Mesenchymal stem cell (in vitro differentiated cells and primary cell): ENCODE results near the gene TMEM175.

ENCODE experiments used
- DNase-seq: peaks from one replicate; pipeline ENCODE4 v3.0.0-alpha.2; 2013
- H2AFZ ChIP-seq: one replicate; pipeline ENCODE4 v1.6.1; 2013; ENCODE audit warnings: low read depth, mild to moderate bottlenecking, control low read depth, inconsistent platforms, low read length, moderate library complexity
- H2AK5ac ChIP-seq: 2 replicates; pipeline ENCODE4 v1.6.1; 2013; ENCODE audit warnings: low read length, moderate library complexity, mild to moderate bottlenecking, inconsistent platforms; ENCODE audit not compliant: severe bottlenecking
- H2BK120ac ChIP-seq: one replicate; pipeline ENCODE4 v1.6.1; 2013; ENCODE audit warnings: low read depth, mild to moderate bottlenecking, inconsistent platforms, low read length, moderate library complexity
- H2BK12ac ChIP-seq, 2 experiments: one replicate each; pipeline ENCODE4 v1.6.1; 2013; ENCODE audit warnings: inconsistent platforms in 2 of 2, low read length in 2 of 2, mild to moderate bottlenecking in 2 of 2, moderate library complexity in 2 of 2, control low read depth in 1 of 2
- H2BK15ac ChIP-seq: one replicate; pipeline ENCODE4 v1.6.1; 2013; ENCODE audit warnings: mild to moderate bottlenecking, low read depth, inconsistent platforms; ENCODE audit not compliant: poor library complexity, severe bottlenecking
- H2BK5ac ChIP-seq: 2 replicates; pipeline ENCODE4 v1.6.1; 2013; ENCODE audit warnings: low read depth, mild to moderate bottlenecking, low read length, control low read depth, inconsistent platforms; ENCODE audit not compliant: poor library complexity, severe bottlenecking
- H3K14ac ChIP-seq, 2 experiments: one replicate each; pipeline ENCODE4 v1.6.1; 2013; ENCODE audit warnings: inconsistent platforms in 2 of 2, low read length in 2 of 2, control low read depth in 1 of 2, mild to moderate bottlenecking in 1 of 2, moderate library complexity in 1 of 2
- H3K18ac ChIP-seq, 2 experiments: one replicate each; pipeline ENCODE4 v1.6.1; 2013; ENCODE audit warnings: inconsistent platforms in 2 of 2, low read length in 2 of 2, control low read depth in 1 of 2, low read depth in 1 of 2, mild to moderate bottlenecking in 1 of 2
- H3K23ac ChIP-seq, 2 experiments: one replicate each; pipeline ENCODE4 v1.6.1; 2013; ENCODE audit warnings: inconsistent platforms in 2 of 2, low read length in 2 of 2, mild to moderate bottlenecking in 2 of 2, moderate library complexity in 2 of 2, control low read depth in 1 of 2
- H3K27ac ChIP-seq: 2 replicates; pipeline ENCODE4 v1.5.1; 2013; ENCODE audit warnings: mild to moderate bottlenecking, moderate library complexity, low read length, control low read depth, inconsistent platforms; ENCODE audit not compliant: poor library complexity, severe bottlenecking
- H3K27me3 ChIP-seq, 2 experiments: 2 replicates each; pipeline versions ENCODE4 v1.6.1 to v1.7.0; 2013; ENCODE audit warnings: low read length in 2 of 2, mild to moderate bottlenecking in 2 of 2, moderate library complexity in 2 of 2, control low read depth in 1 of 2, inconsistent platforms in 1 of 2; ENCODE audit not compliant: control insufficient read depth in 1 of 2, insufficient read depth in 1 of 2
- H3K36me3 ChIP-seq, 2 experiments: 2 replicates each; pipeline versions ENCODE4 v1.6.1 to v1.7.0; 2013; ENCODE audit warnings: low read length in 2 of 2, control low read depth in 1 of 2, inconsistent platforms in 1 of 2, low read depth in 1 of 2, mild to moderate bottlenecking in 1 of 2; ENCODE audit not compliant: insufficient read depth in 2 of 2, control insufficient read depth in 1 of 2
- H3K4ac ChIP-seq, 2 experiments: one replicate each; pipeline ENCODE4 v1.6.1; 2013; ENCODE audit warnings: inconsistent platforms in 2 of 2, low read length in 2 of 2, mild to moderate bottlenecking in 2 of 2, moderate library complexity in 2 of 2, control low read depth in 1 of 2, low read depth in 1 of 2
- H3K4me1 ChIP-seq: 2 replicates; pipeline ENCODE4 v1.6.1; 2013; ENCODE audit warnings: low read depth, low read length, control low read depth; ENCODE audit not compliant: control insufficient read depth, insufficient read depth
- H3K4me2 ChIP-seq: 2 replicates; pipeline ENCODE4 v1.6.1; 2013; ENCODE audit warnings: low read length, mild to moderate bottlenecking, inconsistent platforms; ENCODE audit not compliant: poor library complexity, severe bottlenecking
- H3K4me3 ChIP-seq, 2 experiments: 2 replicates each; pipeline versions ENCODE4 v1.5.1 to v1.7.0; 2013; ENCODE audit warnings: low read length in 2 of 2, mild to moderate bottlenecking in 2 of 2, control low read depth in 1 of 2, low read depth in 1 of 2; ENCODE audit not compliant: insufficient read depth in 1 of 2
- H3K79me1 ChIP-seq: replicated peaks from 2 replicates; pipeline ENCODE4 v1.6.1; 2013; ENCODE audit warnings: mild to moderate bottlenecking, control low read depth, low read length, inconsistent platforms; ENCODE audit not compliant: poor library complexity, severe bottlenecking
- H3K9ac ChIP-seq: 2 replicates; pipeline ENCODE4 v1.7.0; 2013; ENCODE audit warnings: mild to moderate bottlenecking, low read length, moderate library complexity
- H3K9me3 ChIP-seq: 2 replicates; pipeline ENCODE4 v1.7.0; 2013; ENCODE audit warnings: mild to moderate bottlenecking, low read length; ENCODE audit not compliant: control insufficient read depth
- H4K8ac ChIP-seq: one replicate; pipeline ENCODE4 v1.6.1; 2013; ENCODE audit warnings: inconsistent platforms, mild to moderate bottlenecking, low read length, moderate library complexity
- H4K91ac ChIP-seq: one replicate; pipeline ENCODE4 v1.6.1; 2013; ENCODE audit warnings: mild to moderate bottlenecking, low read length, inconsistent platforms
- WGBS: methylation state at CpG from one replicate; pipeline ENCODE4 v1.1.7; 2013; ENCODE audit warnings: mixed read lengths; 5-methylcytosine and 5-hydroxymethylcytosine counted together

The TMEM175 gene

GRCh38 chr4:896216-896615 lies 36.0 kb upstream of the TMEM175 start:
- H3K9ac ChIP-seq, result no peak overlapping the region
- no peak overlapping the region for H2BK12ac ChIP-seq
- peaks cover 50 to 91% of the 10 kb centered on the region in 2 experiments for H3K36me3 ChIP-seq
- no peak overlapping the region for H3K18ac ChIP-seq
- H3K4me3 ChIP-seq, result no peak overlapping the region
- H3K4me1 ChIP-seq, result peaks cover 6% of the 10 kb centered on the region
- no peak overlapping the region for H3K27ac ChIP-seq
- no peak overlapping the region for H2BK120ac ChIP-seq
- WGBS, result 97% methylated on average over 8 of the region's 13 CpGs
- no peak overlapping the region for H2AK5ac ChIP-seq
- H3K23ac ChIP-seq, result no peak overlapping the region
- no peak overlapping the region for H3K4me2 ChIP-seq
- no peaks in the 10 kb centered on the region for H3K9me3 ChIP-seq
- H3K79me1 ChIP-seq, result peaks cover 66% of the 10 kb centered on the region
- H4K8ac ChIP-seq, result no peak overlapping the region
- DNase-seq, result no peak
- no peak overlapping the region for H2AFZ ChIP-seq
- H4K91ac ChIP-seq, result no peak overlapping the region
- no peak overlapping the region for H2BK5ac ChIP-seq
- H3K14ac ChIP-seq, result no peak overlapping the region
- H3K27me3 ChIP-seq, result no peaks in the 10 kb centered on the region
- H3K4ac ChIP-seq, result no peak overlapping the region
- no peak overlapping the region for H2BK15ac ChIP-seq

- Histone ChIP-seq H3K4me1 (peaks cover 9% of the 10 kb centered on the region), H3K9ac (no peak overlapping the region), H4K8ac (no peak overlapping the region), H4K91ac (no peak overlapping the region), H2BK5ac (no peak overlapping the region), H3K27me3 (no peaks in the 10 kb centered on the region), H3K4me2 (no peak overlapping the region), H3K23ac (no peak overlapping the region), H3K18ac (no peak overlapping the region), H2AK5ac (no peak overlapping the region), H2BK12ac (peak overlapping the region in 1 of 2 experiments; percentile 25), H3K4ac (no peak overlapping the region), H3K14ac (no peak overlapping the region), H3K27ac (no peak overlapping the region), H2AFZ (no peak overlapping the region), H3K4me3 (no peak overlapping the region), H3K9me3 (no peaks in the 10 kb centered on the region), H2BK15ac (no peak overlapping the region), H3K79me1 (peaks cover 70% of the 10 kb centered on the region), H3K36me3 (peaks cover 50 to 92% of the 10 kb centered on the region in 2 experiments), H2BK120ac (no peak overlapping the region)
- 98% methylated on average over 20 of the region's 20 CpGs for WGBS
- no peak for DNase-seq
Observed at GRCh38 chr4:896630-897029, 35.6 kb upstream of the TMEM175 start.

DNA sequence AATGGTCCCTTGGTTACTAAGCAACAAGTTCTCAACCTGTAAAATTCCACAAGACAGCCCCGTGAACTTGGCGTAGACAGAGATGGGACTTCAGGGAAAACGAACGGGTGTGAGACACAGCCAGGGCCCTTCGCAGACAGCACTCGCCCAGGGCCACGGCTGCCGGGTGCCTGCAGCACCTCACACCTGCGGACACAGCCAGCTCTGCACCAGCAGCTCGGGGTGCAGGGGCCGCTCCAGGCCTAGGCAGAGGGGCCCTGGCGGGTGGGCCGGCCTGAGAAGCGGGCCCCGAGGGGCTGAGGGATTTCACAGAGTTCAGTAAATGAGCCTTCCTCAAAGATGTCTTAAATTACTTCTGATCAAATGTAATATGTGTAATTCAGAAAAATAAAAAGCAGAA lies 34.1 kb upstream of the TMEM175 start:
- Histone ChIP-seq H3K4ac (no peak overlapping the region), H3K14ac (no peak overlapping the region), H2BK5ac (no peak overlapping the region), H3K79me1 (peaks cover 66% of the 10 kb centered on the region), H2AFZ (no peak overlapping the region), H3K9ac (no peak overlapping the region), H3K23ac (no peak overlapping the region), H3K9me3 (no peaks in the 10 kb centered on the region), H2BK12ac (no peak overlapping the region), H4K91ac (no peak overlapping the region), H4K8ac (no peak overlapping the region), H3K18ac (no peak overlapping the region), H2BK15ac (no peak overlapping the region), H3K4me2 (no peak overlapping the region), H3K4me1 (peaks cover 9% of the 10 kb centered on the region), H3K27ac (no peak overlapping the region), H2AK5ac (no peak overlapping the region), H3K27me3 (no peaks in the 10 kb centered on the region), H3K4me3 (no peak overlapping the region), H3K36me3 (peaks cover 46 to 88% of the 10 kb centered on the region in 2 experiments), H2BK120ac (no peak overlapping the region)
- WGBS, result 92% methylated on average over 11 of the region's 15 CpGs
- DNase-seq, result no peak

- DNase-seq, result no peak
- no peak overlapping the region for H3K9ac ChIP-seq
- H3K9me3 ChIP-seq, result no peaks in the 10 kb centered on the region
- no peak overlapping the region for H2AFZ ChIP-seq
- peaks cover 40 to 88% of the 10 kb centered on the region in 2 experiments for H3K36me3 ChIP-seq
- H4K8ac ChIP-seq, result no peak overlapping the region
- H3K23ac ChIP-seq, result no peak overlapping the region
- no peak overlapping the region for H2BK15ac ChIP-seq
- H3K4me3 ChIP-seq, result no peak overlapping the region
- no peak overlapping the region for H2BK5ac ChIP-seq
- H3K14ac ChIP-seq, result no peak overlapping the region
- no peaks in the 10 kb centered on the region for H3K27me3 ChIP-seq
- H3K4me1 ChIP-seq, result peaks cover 9% of the 10 kb centered on the region
- no peak overlapping the region for H3K4me2 ChIP-seq
- no peak overlapping the region for H2BK120ac ChIP-seq
- H3K79me1 ChIP-seq, result peaks cover 63% of the 10 kb centered on the region
- no peak overlapping the region for H3K27ac ChIP-seq
- H3K4ac ChIP-seq, result no peak overlapping the region
- H3K18ac ChIP-seq, result no peak overlapping the region
- no peak overlapping the region for H4K91ac ChIP-seq
- H2BK12ac ChIP-seq, result no peak overlapping the region
- H2AK5ac ChIP-seq, result no peak overlapping the region
- 96% methylated on average over 27 of the region's 27 CpGs for WGBS
Observed at GRCh38 chr4:898869-899555, 33.2 kb upstream of the TMEM175 start.
